GM12801 (cell line): ENCODE data around the gene L1CAM.

Source experiments
- CTCF ChIP-seq: IDR thresholded peaks from one replicate; pipeline ENCODE4 v1.5.1; 2011; ENCODE audit warnings: control low read depth; ENCODE audit not compliant: insufficient read length; ENCODE audit errors: extremely low read depth

The L1CAM gene

GRCh38 chrX:153865321-153865580, 20.7 kb downstream of the L1CAM start:
- TF ChIP-seq CTCF, result no peak

DNA sequence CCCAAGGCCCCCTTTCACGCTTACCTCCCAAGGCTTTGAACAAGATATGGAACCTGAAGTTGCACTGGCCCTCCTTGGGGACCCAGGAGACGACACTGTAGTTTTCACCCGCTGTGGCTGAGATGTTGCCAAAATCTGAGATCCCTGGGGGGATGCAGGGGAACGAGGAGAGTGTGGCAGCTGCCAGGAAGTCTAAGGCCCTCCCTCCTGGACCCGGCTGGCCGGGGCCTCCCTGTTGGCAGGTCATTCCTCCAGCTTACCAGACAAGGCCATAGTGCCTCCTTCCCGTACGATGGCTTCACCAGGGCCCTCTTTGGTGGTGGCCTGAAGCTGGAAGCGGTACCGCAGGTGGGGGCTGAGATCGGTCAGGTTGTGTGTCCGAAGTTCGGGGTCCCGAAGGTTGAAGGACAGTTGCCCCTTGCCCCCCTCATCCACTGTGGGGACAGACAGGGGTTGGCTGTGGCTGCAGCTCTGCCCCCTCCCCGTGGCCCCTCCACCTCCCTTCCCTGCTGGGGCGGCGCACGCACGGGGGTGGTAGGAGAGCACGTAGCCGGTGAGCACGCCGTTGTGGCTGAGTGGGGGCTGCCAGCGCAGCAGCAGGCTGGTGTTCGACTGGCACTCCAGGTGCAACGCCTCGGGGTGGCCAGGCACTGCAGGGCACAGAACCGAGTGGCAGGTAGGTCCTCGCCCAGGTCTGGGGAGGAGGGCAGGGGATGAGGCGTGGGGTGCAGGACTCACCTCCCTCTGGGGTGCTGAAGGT, 21.2 kb downstream of the L1CAM start:
- TF ChIP-seq CTCF, result no peak

- no peak for TF ChIP-seq CTCF
Observed at GRCh38 chrX:153864101-153864500, 21.9 kb downstream of the L1CAM start.

DNA sequence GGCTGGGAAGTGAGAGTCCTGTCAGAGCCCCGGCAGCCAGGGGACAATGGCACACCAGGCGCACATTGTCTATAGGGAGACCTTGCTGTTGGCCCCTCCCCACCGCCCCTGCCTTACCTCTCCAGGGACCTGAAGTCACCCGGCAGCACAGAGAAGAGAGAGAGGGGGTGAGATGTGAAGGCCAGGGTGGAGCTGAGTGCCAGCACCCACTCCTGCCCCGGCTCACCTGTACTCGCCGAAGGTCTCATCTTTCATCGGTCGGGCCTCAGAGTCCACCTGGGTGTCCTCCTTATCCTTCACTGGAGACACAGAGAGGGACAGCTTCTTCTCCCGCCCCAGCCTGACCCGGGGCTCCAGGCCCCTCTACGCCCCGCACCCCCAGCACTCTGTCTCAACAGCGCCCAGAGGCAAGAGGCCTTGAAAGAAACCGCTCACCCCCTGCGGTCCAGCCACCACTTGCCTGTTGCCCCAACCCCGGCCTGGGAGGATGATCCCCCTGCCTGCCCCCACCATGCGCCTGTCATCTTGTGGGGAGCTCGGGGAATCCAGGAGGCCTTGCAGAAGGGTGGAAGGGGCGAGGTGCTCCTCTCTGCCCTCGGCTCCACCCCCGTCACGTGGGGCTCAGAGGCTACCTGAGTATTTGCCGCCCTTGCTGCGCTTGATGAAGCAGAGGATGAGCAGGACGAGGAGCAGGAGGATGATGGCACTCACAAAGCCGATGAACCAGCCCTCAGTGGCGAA, 22.6 kb downstream of the L1CAM start:
- TF ChIP-seq CTCF, result no peak

DNA sequence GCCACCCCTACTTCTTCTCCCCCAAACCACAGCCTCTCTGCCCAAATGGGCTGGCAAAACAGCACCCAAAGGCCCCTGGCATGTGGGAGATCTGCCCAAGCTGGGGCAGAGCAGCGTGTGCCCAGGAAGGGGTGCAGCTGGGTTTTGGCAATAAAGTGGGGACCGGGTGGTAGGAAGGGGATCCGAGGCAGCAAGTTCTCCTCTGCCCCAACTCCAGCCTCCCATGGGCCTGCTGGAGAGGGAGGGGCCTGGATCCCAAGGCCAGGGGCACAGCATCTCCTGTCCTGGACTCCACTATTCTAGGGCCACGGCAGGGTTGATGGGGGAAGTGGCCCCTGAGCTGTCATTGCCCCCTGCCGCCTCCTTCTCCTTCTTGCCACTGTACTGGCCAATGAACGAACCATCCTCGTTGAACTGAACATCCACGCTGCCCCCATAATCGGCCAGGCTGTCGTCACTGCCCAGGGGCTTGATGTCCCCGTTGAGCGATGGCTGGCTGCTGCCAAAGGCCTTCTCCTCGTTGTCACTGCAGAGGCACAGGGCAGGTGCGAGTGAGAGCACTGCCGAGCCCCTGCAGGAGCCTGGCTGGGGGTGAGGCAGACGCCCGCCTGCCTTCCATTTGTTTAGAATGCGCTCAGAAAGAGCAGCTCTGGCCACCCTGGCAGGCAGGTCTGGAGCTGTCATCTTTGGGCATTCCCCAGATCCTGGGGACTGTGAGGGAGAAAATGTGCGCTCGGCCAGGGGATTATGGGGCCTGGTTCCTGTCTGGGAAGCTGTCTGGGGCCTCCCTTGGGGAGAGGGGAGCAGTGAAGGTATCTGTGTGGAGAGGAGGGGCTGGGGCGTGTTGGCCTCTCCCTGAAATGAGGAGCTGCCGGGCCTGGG, 23.4 kb downstream of the L1CAM start:
- no peak for TF ChIP-seq CTCF

DNA sequence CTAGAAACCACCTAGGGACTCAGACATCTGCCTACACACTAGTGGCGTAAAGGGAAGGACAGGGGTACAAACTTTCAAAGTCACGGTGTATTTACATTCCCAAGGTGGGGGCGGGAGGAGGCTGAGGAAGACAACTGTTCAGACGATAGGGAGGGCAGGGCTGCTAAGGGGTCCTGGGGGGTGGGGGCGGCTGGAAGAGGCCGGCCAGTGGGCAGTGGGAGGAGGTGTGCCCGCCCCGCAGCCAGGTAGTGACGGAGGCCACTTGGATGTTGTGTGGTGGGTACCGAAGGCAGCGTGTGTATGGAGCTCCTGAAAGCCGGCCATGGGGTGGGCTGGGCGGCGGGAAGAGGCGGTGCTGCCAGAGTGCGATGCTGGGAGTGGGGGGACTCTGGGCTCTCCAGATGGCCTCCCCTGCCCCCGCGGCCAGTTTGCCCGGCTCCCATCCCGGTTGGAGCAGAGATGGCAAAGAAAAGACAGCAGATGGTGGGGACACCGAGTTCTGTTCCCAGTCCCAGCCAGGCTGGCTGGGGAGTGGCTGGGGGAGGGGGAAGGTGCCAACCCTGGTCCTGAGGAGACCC, 24.2 kb downstream of the L1CAM start:
- TF ChIP-seq CTCF, result no peak

DNA sequence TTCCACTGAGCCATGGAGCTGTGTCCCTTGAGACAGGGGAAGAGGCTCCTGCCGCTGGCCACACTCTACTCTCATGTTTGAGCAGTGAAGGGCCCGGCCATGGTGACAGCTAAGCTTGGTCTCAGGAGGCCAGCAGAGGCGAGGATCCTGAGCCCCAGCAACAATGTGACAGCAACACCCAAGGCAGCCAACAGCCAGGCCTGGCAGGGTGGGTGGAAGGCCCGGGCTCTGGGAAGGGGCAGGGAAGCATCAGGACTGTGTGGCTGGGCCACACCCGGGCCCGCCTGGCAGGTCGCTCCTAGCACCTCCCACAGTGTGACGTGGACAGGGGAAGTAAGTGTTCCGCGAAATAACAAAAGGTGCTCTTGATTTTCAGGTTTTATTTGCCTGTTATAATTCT, 24.8 kb downstream of the L1CAM start:
- TF ChIP-seq CTCF, result no peak
